ENCODE results near the gene ROS1. TPM values are rescaled to one million over a fixed set of nuclear protein-coding genes. Genes with fewer than 3 reads are reported as not detected.

Gene ROS1
- total and polyA plus RNA-seq, 4 experiments from 2014 or later: not detected

DNA sequence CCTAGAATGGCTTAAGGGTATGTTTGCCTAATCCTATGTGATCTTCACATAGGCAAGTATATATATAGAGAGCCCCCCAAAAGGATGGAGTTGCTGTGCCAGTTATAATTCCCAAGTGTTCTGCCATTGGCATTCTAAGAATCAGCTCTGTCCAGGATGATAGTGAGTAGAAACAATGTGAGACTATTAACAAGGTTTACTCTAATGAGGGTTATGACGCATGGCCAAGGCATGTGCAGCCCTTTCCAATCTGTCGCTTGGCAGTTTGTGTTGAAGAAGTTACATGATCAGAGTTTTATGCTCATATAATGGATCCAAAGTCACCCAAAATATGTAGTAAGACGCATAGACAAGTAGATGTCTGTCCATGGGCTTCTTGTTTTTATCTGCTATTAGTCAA, 126.8 kb downstream of the ROS1 start:
- H3K4me1 ChIP-seq (ENCODE audit: insufficient read depth, low read length): no peaks in the 10 kb centered on the region
- Mint-ChIP-seq H3K27ac (no peak overlapping the region), H3K4me1 (no peaks in the 10 kb centered on the region), H3K4me3 (no peak overlapping the region), H3K9me3 (no peaks in the 10 kb centered on the region), H3K27me3 (peaks cover 2% of the 10 kb centered on the region in 2 donors), H3K36me3 (no peaks in the 10 kb centered on the region)
- H3K27ac ChIP-seq (ENCODE audit: low read depth, low read length): no peak overlapping the region
- POLR2A ChIA-PET (ENCODE audit: partially characterized antibody): no interaction called here
- no peaks in the 10 kb centered on the region for H3K36me3 ChIP-seq (ENCODE audit: insufficient read depth, low read length)
- no peaks in the 10 kb centered on the region for H3K9me3 ChIP-seq (ENCODE audit: control insufficient read depth in 1 of 2, low read length in 2 of 2)
- CTCF ChIA-PET (ENCODE audit: partially characterized antibody): no interaction called here
- intact Hi-C loops (cut with micrococcal nuclease): no loop called here
- H3K4me3 ChIP-seq (ENCODE audit: low read length in 2 of 2): no peak overlapping the region
- DNase-seq: no peak
- H3K27me3 ChIP-seq (ENCODE audit: insufficient read depth, low read length): no peaks in the 10 kb centered on the region

DNA sequence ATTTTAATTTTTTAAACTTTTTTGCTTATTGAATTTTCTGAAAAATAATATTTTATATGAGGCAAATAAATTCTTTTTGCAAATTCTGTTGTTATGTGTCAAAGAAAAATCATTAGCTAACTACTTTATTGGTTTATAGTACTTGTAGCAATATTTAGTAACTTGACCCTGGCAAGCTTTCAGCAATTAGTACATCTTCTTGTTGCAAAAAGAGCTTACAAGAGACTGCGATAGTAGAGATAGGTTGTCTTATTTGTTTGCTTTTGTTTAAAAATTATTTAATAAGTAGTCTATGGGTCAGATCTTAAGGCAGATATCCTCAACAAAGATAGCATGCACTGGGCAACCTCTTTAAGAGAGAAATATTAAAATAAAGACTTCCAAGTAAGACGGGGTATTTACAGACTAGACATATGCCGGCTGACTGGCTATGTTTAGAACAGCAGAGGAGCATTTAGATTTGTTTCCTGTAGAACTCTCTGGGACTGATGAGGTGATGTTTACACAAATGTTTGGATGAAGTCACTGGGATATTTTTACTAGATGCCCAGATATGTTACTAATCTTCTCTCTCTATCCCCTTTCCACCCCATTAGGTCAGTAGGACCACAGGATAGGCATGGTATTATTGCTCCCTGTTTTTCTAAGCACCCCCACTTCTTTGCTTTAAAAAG, 135.4 kb downstream of the ROS1 start:
- Histone ChIP-seq H3K36me3 (ENCODE audit: insufficient read depth, low read length) (no peaks in the 10 kb centered on the region), H3K27me3 (ENCODE audit: insufficient read depth, low read length) (no peaks in the 10 kb centered on the region), H3K9me3 (ENCODE audit: control insufficient read depth in 1 of 2, low read length in 2 of 2) (no peaks in the 10 kb centered on the region), H3K4me1 (ENCODE audit: insufficient read depth, low read length) (no peaks in the 10 kb centered on the region), H3K27ac (ENCODE audit: low read depth, low read length) (no peak overlapping the region), H3K4me3 (ENCODE audit: low read length in 2 of 2) (no peak overlapping the region)
- Mint-ChIP-seq H3K27ac (no peak overlapping the region), H3K4me1 (no peaks in the 10 kb centered on the region), H3K4me3 (no peak overlapping the region), H3K36me3 (no peaks in the 10 kb centered on the region), H3K9me3 (peaks cover 0 to 8% (median 2%) of the 10 kb centered on the region in 8 donors), H3K27me3 (peaks cover 15 to 16% of the 10 kb centered on the region in 2 donors)
- ChIA-PET POLR2A (ENCODE audit: partially characterized antibody) (no interaction called here), CTCF (ENCODE audit: partially characterized antibody) (interaction anchor here (1.5 kb wide), 1 partner anchor 11 kb away, joined by 3 read pairs; no protein-coding TSS in a partner anchor)
- intact Hi-C loops (cut with micrococcal nuclease): no loop called here
- DNase-seq: no peak

DNA sequence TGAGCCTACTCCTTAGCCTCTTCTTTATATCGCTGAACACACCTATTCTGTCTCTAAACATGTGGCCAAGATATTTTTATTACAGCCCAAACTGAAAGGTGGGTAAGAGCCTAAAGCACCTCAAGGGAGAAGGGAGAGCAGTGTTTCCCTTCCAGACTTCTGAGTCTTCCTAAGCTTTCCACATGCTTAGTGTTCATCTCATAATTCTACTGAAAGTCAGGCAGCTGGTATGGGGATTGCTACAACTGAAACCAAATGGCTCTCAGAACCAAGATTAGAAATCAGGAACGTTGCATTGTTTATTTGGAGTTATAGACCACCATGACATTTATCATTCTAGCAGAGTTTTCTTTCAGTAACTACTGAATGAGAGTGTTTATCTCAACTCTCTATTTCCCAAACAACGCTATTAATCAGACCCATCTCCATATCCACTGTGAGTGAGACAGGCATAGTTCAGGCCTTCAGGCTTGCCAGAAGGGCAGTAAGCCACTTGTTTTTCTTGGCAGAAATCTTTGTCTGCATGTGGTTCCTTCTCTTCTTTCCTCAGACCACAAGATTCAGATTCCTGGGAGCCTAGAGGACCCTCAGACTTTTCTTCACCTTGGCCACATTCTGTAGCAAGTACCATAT, 137.5 kb downstream of the ROS1 start:
- H3K27ac Mint-ChIP-seq: no peak overlapping the region
- H3K27ac ChIP-seq (ENCODE audit: low read depth, low read length): no peak overlapping the region
- H3K36me3 Mint-ChIP-seq: no peaks in the 10 kb centered on the region
- no peaks in the 10 kb centered on the region for H3K9me3 ChIP-seq (ENCODE audit: control insufficient read depth in 1 of 2, low read length in 2 of 2)
- ChIA-PET CTCF (ENCODE audit: partially characterized antibody) (no interaction called here), POLR2A (ENCODE audit: partially characterized antibody) (no interaction called here)
- intact Hi-C loops (cut with micrococcal nuclease): no loop called here
- no peaks in the 10 kb centered on the region for H3K4me1 Mint-ChIP-seq
- no peaks in the 10 kb centered on the region for H3K4me1 ChIP-seq (ENCODE audit: insufficient read depth, low read length)
- no peaks in the 10 kb centered on the region for H3K36me3 ChIP-seq (ENCODE audit: insufficient read depth, low read length)
- no peaks in the 10 kb centered on the region for H3K27me3 ChIP-seq (ENCODE audit: insufficient read depth, low read length)
- peaks cover 10 to 11% of the 10 kb centered on the region in 2 donors for H3K27me3 Mint-ChIP-seq
- peaks cover 0 to 8% (median 0%) of the 10 kb centered on the region in 8 donors for H3K9me3 Mint-ChIP-seq
- no peak overlapping the region for H3K4me3 Mint-ChIP-seq
- DNase-seq: no peak
- H3K4me3 ChIP-seq (ENCODE audit: low read length in 2 of 2): no peak overlapping the region

DNA sequence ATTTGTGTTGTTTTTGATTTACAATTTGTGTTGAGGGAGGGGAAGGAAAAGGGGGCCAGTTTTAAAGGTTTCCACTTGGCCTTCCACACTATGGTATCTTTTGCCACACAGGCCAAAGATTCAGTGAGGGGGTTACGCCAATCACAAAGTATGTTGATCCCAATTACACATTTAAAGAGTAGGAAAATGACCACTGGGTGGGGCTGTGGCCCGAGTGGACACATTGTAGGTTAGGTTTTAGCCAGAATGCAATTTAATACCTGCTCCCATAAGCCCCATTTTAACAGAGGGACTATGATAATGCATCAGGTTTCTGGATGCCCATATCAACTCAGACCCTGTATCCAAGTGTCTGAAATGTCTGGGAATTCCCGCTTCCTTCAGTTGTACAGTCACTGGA, 144.8 kb downstream of the ROS1 start:
- no peak for DNase-seq
- CTCF ChIA-PET (ENCODE audit: partially characterized antibody): no interaction called here
- Mint-ChIP-seq H3K27me3 (peaks cover 5 to 11% of the 10 kb centered on the region in 2 donors), H3K4me1 (no peaks in the 10 kb centered on the region), H3K27ac (no peak overlapping the region), H3K9me3 (no peaks in the 10 kb centered on the region), H3K36me3 (no peaks in the 10 kb centered on the region), H3K4me3 (no peak overlapping the region)
- no peaks in the 10 kb centered on the region for H3K27me3 ChIP-seq (ENCODE audit: insufficient read depth, low read length)
- H3K4me3 ChIP-seq (ENCODE audit: low read length in 2 of 2): no peak overlapping the region
- intact Hi-C loops (cut with micrococcal nuclease): no loop called here
- no peaks in the 10 kb centered on the region for H3K9me3 ChIP-seq (ENCODE audit: control insufficient read depth in 1 of 2, low read length in 2 of 2)
- POLR2A ChIA-PET (ENCODE audit: partially characterized antibody): no interaction called here
- no peak overlapping the region for H3K27ac ChIP-seq (ENCODE audit: low read depth, low read length)
- H3K36me3 ChIP-seq (ENCODE audit: insufficient read depth, low read length): no peaks in the 10 kb centered on the region
- no peaks in the 10 kb centered on the region for H3K4me1 ChIP-seq (ENCODE audit: insufficient read depth, low read length)

DNA sequence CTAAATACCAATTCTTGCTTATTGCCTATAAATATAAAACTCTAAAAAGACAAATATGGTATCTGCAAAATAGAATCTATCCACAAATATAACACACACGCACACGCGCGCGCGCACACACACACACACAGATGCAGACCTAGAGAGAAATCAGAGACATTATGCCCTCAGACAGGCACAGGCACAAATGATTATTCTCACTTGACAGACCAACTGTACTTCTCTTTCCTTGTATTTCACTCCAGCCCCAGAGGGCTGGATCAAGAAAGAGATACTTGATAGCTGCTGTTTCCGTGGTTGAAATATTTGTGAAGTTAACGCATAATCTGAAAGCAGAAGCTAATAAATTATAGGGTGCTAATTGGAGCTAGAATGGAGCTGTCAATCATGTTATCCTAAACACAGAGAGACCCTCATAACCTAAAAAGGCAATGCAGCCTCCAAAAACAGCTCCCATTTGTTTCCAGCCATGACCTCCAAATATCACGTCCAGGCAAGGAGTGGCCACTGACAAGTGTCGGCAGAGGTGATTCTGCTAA, 148.9 kb downstream of the ROS1 start:
- Histone ChIP-seq H3K9me3 (ENCODE audit: control insufficient read depth in 1 of 2, low read length in 2 of 2) (no peaks in the 10 kb centered on the region), H3K4me3 (ENCODE audit: low read length in 2 of 2) (no peak overlapping the region), H3K27me3 (ENCODE audit: insufficient read depth, low read length) (peaks cover 5% of the 10 kb centered on the region), H3K4me1 (ENCODE audit: insufficient read depth, low read length) (no peaks in the 10 kb centered on the region), H3K36me3 (ENCODE audit: insufficient read depth, low read length) (no peaks in the 10 kb centered on the region), H3K27ac (ENCODE audit: low read depth, low read length) (no peak overlapping the region)
- no peak overlapping the region for H3K27ac Mint-ChIP-seq
- no peak overlapping the region for H3K4me3 Mint-ChIP-seq
- peaks cover 0 to 3% (median 0%) of the 10 kb centered on the region in 8 donors for H3K9me3 Mint-ChIP-seq
- no peaks in the 10 kb centered on the region for H3K36me3 Mint-ChIP-seq
- POLR2A ChIA-PET (ENCODE audit: partially characterized antibody): no interaction called here
- peaks cover 19 to 35% of the 10 kb centered on the region in 2 donors for H3K27me3 Mint-ChIP-seq
- peaks cover 0 to 3% (median 0%) of the 10 kb centered on the region in 4 donors for H3K4me1 Mint-ChIP-seq
- intact Hi-C loops (cut with micrococcal nuclease): no loop called here
- CTCF ChIA-PET (ENCODE audit: partially characterized antibody): no interaction called here
- DNase-seq: no peak

DNA sequence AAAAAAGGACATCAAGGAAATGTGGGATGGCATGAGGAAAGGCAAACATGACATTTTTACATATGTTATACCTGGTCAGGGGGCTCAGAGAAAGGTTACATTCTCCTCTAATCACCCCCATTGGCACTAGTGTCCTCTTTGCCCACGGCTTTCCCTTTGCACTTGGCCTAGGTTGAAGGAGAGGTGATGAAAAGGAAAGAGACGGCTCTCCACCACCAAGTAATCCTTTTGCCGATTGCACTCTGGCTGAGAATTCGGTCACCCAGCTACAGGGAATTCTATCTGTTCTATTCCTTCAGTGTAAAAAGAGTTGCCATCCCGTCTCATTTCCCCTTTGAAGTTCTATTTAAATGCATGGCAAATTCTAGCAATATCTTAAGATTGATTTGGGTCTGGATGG, 150.0 kb downstream of the ROS1 start:
- H3K27me3 Mint-ChIP-seq: peaks cover 21 to 35% of the 10 kb centered on the region in 2 donors
- ChIA-PET CTCF (ENCODE audit: partially characterized antibody) (no interaction called here), POLR2A (ENCODE audit: partially characterized antibody) (no interaction called here)
- Histone ChIP-seq H3K36me3 (ENCODE audit: insufficient read depth, low read length) (no peaks in the 10 kb centered on the region), H3K27me3 (ENCODE audit: insufficient read depth, low read length) (peaks cover 5% of the 10 kb centered on the region), H3K4me3 (ENCODE audit: low read length in 2 of 2) (no peak overlapping the region), H3K27ac (ENCODE audit: low read depth, low read length) (no peak overlapping the region), H3K9me3 (ENCODE audit: control insufficient read depth in 1 of 2, low read length in 2 of 2) (no peaks in the 10 kb centered on the region), H3K4me1 (ENCODE audit: insufficient read depth, low read length) (no peaks in the 10 kb centered on the region)
- no peak overlapping the region for H3K27ac Mint-ChIP-seq
- H3K4me3 Mint-ChIP-seq: no peak overlapping the region
- intact Hi-C loops (cut with micrococcal nuclease): no loop called here
- H3K36me3 Mint-ChIP-seq: no peaks in the 10 kb centered on the region
- peaks cover 0 to 3% (median 0%) of the 10 kb centered on the region in 4 donors for H3K4me1 Mint-ChIP-seq
- peaks cover 0 to 3% (median 0%) of the 10 kb centered on the region in 8 donors for H3K9me3 Mint-ChIP-seq
- DNase-seq: no peak

DNA sequence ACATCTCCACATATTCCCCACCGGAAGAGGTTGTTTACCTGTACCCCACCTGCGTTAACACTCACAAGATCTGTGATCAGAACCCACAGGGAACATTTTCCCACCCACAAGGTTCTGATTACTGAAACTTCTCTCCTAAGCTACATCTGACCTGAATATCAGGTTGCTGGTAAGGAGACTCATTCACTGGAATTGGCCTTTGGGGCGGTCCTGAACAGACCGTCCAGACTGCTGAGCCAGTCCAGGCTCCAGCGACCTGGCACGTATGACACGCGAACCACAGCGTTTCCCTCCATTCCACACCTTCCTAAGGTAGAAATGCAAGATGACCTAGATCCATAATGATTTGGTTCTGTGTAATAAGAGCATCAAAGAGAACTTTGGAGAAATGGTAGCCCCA, 150.5 kb downstream of the ROS1 start:
- Mint-ChIP-seq H3K4me1 (peaks cover 0 to 3% (median 0%) of the 10 kb centered on the region in 4 donors), H3K4me3 (no peak overlapping the region), H3K27me3 (peaks cover 21 to 35% of the 10 kb centered on the region in 2 donors), H3K9me3 (peaks cover 0 to 3% (median 0%) of the 10 kb centered on the region in 8 donors), H3K36me3 (no peaks in the 10 kb centered on the region), H3K27ac (no peak overlapping the region)
- Histone ChIP-seq H3K4me3 (ENCODE audit: low read length in 2 of 2) (no peak overlapping the region), H3K4me1 (ENCODE audit: insufficient read depth, low read length) (no peaks in the 10 kb centered on the region), H3K27ac (ENCODE audit: low read depth, low read length) (no peak overlapping the region), H3K9me3 (ENCODE audit: control insufficient read depth in 1 of 2, low read length in 2 of 2) (no peaks in the 10 kb centered on the region), H3K36me3 (ENCODE audit: insufficient read depth, low read length) (no peaks in the 10 kb centered on the region), H3K27me3 (ENCODE audit: insufficient read depth, low read length) (peaks cover 5% of the 10 kb centered on the region)
- ChIA-PET CTCF (ENCODE audit: partially characterized antibody) (no interaction called here), POLR2A (ENCODE audit: partially characterized antibody) (no interaction called here)
- no peak for DNase-seq
- intact Hi-C loops (cut with micrococcal nuclease): no loop called here
